Keratinocyte (primary cell): ENCODE data around the gene FAM193B. TPM values are rescaled to one million over a fixed set of nuclear protein-coding genes. Genes with fewer than 3 reads are reported as not detected.
"Not testable (repeated sequence)": the region's sequence is repeated elsewhere in the genome, so short reads cannot be mapped to it uniquely, and the experiment has no call there.

ENCODE experiments used
- DNase-seq: peaks from one replicate; pipeline ENCODE4 v3.0.0-alpha.2; 2011; ENCODE audit warnings: low read depth, missing footprints, low spot score
- FAIRE-seq: peaks from 2 replicates; lab custom pipeline; 2011; peaks lifted over from hg19 to GRCh38; lab: Jason Lieb, UNC
- H2AFZ ChIP-seq: 2 replicates; pipeline ENCODE4 v1.6.0; 2012; ENCODE audit warnings: low read length, control low read depth, inconsistent platforms; ENCODE audit not compliant: control insufficient read depth
- H3K27ac ChIP-seq: 2 replicates; pipeline ENCODE4 v1.5.1; 2011; ENCODE audit warnings: low read length; ENCODE audit not compliant: control insufficient read depth, insufficient read depth
- H3K27me3 ChIP-seq: 3 replicates; pipeline ENCODE4 v1.6.0; 2011; ENCODE audit warnings: low read length; ENCODE audit not compliant: control insufficient read depth, insufficient read depth; ENCODE audit errors: extremely low read depth
- H3K36me3 ChIP-seq, 2 experiments: 2 replicates in 1 of 2; 3 replicates in 1 of 2; pipeline ENCODE4 v1.5.1; 2011; ENCODE audit warnings: low read length in 2 of 2, mild to moderate bottlenecking in 1 of 2; ENCODE audit not compliant: control insufficient read depth in 2 of 2, insufficient read depth in 2 of 2; ENCODE audit errors: extremely low read depth in 1 of 2
- H3K4me1 ChIP-seq: 3 replicates; pipeline ENCODE4 v1.5.1; 2011; ENCODE audit warnings: low read length; ENCODE audit not compliant: control insufficient read depth, insufficient read depth; ENCODE audit errors: extremely low read depth
- H3K4me2 ChIP-seq: 3 replicates; pipeline ENCODE4 v1.6.0; 2011; ENCODE audit warnings: low read depth, low read length; ENCODE audit not compliant: control insufficient read depth, insufficient read depth; ENCODE audit errors: extremely low read depth
- H3K4me3 ChIP-seq, 3 experiments: fragments of 200-600 bp in 1 of 3; sonication (generic) in 1 of 3; 2 replicates in 2 of 3; 3 replicates in 1 of 3; pipeline ENCODE4 v1.5.1; 2011 to 2016; ENCODE audit warnings: low read length in 3 of 3, mild to moderate bottlenecking in 3 of 3, control low read depth in 2 of 3, inconsistent platforms in 1 of 3, low read depth in 1 of 3, mixed read lengths in 1 of 3, mixed run types in 1 of 3, moderate library complexity in 1 of 3; ENCODE audit not compliant: control insufficient read depth in 2 of 3, insufficient read depth in 2 of 3; ENCODE audit errors: extremely low read depth in 1 of 3
- H3K79me2 ChIP-seq: 2 replicates; pipeline ENCODE4 v1.6.0; 2012; ENCODE audit warnings: low read length; ENCODE audit not compliant: control insufficient read depth, insufficient read depth
- H3K9ac ChIP-seq: 3 replicates; pipeline ENCODE4 v1.6.0; 2011; ENCODE audit warnings: low read length; ENCODE audit not compliant: control insufficient read depth, insufficient read depth; ENCODE audit errors: extremely low read depth
- H3K9me1 ChIP-seq: 3 replicates; pipeline ENCODE4 v1.6.0; 2011; ENCODE audit warnings: low read length; ENCODE audit not compliant: control insufficient read depth, insufficient read depth; ENCODE audit errors: extremely low read depth
- H3K9me3 ChIP-seq: 2 replicates; pipeline ENCODE4 v1.5.1; 2012; ENCODE audit warnings: low read depth, low read length; ENCODE audit not compliant: control insufficient read depth
- H4K20me1 ChIP-seq: 3 replicates; pipeline ENCODE4 v1.6.0; 2011; ENCODE audit warnings: low read length; ENCODE audit not compliant: control insufficient read depth, insufficient read depth; ENCODE audit errors: extremely low read depth
- EZH2 ChIP-seq: IDR thresholded peaks from one replicate; pipeline ENCODE4 v1.6.1; 2012; ENCODE audit warnings: inconsistent platforms, mild to moderate bottlenecking, low read length, moderate library complexity
- dilution Hi-C: fragments of 300-500 bp; cut with MboI; formaldehyde crosslinking; loops from one replicate; pipeline ENCODE4 v1.7.0; 2020; ENCODE audit warnings: low sequenced_read_pairs; ENCODE audit not compliant: extremely low pct_ligation_motif_present
- polyA plus RNA-seq, 5 experiments: library from polyadenylated mRNA; depleted of rRNA in 3 of 5; stranded (reverse) in 3 of 5; stranded (forward) in 1 of 5; unstranded in 1 of 5; fragments of >200 nt; gene quantifications; 1 replicate in 1 of 5; 2 replicates in 3 of 5; 3 replicates in 1 of 5; pipeline versions ENCODE4 v1.2.1 to v1.2.3, GENCODE V29; 2011 to 2012; ENCODE audit warnings: missing spikeins in 2 of 5, low read depth in 1 of 5, low replicate concordance in 1 of 5
- TF ChIP-seq, protein P1 (sequence below), 3 experiments: IDR thresholded peaks in 1 of 3; conservative IDR thresholded peaks in 1 of 3; optimal IDR thresholded peaks in 1 of 3; 2 replicates in 2 of 3; 3 replicates in 1 of 3; pipeline versions ENCODE3 to v1.5.1; 2011; ENCODE audit warnings: low read length in 3 of 3, mild to moderate bottlenecking in 3 of 3, moderate library complexity in 2 of 3, control low read depth in 1 of 3, inconsistent platforms in 1 of 3; ENCODE audit not compliant: insufficient read depth in 2 of 3; ENCODE audit errors: extremely low read depth in 1 of 3

FAM193B gene
- polyA plus RNA-seq, 1 donor (not counting 4 experiments of a cell fraction or from before 2014, with no cell fraction given) = 27.5 TPM

- no peaks in the 10 kb centered on the region for H3K9me3 ChIP-seq
- no peak overlapping the region for H3K27ac ChIP-seq
- peaks cover 6% of the 10 kb centered on the region for H3K9me1 ChIP-seq
- no peak overlapping the region for H2AFZ ChIP-seq
- no peak overlapping the region for H3K4me3 ChIP-seq
- H3K27me3 ChIP-seq = no peaks in the 10 kb centered on the region
- H3K9ac ChIP-seq = no peak overlapping the region
- no peak overlapping the region for H3K4me2 ChIP-seq
- dilution Hi-C loops = no loop called here
- DNase-seq (no peak), FAIRE-seq (no peak)
- H3K79me2 ChIP-seq = peaks cover 24% of the 10 kb centered on the region
- H3K36me3 ChIP-seq = peaks cover 35% of the 10 kb centered on the region in 2 experiments
- H3K4me1 ChIP-seq = peaks cover 31% of the 10 kb centered on the region
- TF ChIP-seq, protein P1, sequence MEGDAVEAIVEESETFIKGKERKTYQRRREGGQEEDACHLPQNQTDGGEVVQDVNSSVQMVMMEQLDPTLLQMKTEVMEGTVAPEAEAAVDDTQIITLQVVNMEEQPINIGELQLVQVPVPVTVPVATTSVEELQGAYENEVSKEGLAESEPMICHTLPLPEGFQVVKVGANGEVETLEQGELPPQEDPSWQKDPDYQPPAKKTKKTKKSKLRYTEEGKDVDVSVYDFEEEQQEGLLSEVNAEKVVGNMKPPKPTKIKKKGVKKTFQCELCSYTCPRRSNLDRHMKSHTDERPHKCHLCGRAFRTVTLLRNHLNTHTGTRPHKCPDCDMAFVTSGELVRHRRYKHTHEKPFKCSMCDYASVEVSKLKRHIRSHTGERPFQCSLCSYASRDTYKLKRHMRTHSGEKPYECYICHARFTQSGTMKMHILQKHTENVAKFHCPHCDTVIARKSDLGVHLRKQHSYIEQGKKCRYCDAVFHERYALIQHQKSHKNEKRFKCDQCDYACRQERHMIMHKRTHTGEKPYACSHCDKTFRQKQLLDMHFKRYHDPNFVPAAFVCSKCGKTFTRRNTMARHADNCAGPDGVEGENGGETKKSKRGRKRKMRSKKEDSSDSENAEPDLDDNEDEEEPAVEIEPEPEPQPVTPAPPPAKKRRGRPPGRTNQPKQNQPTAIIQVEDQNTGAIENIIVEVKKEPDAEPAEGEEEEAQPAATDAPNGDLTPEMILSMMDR (optimal IDR thresholded peaks at IDR 0.05 in 1 of 3, IDR thresholded peaks at IDR 0.05 in 1 of 3, conservative IDR thresholded peaks at IDR 0.05 in 1 of 3; ENCODE audit: extremely low read depth in 1 of 3, insufficient read depth in 2 of 3, low read length in 3 of 3) = no peak
- no peak for TF ChIP-seq EZH2
- peaks cover 5% of the 10 kb centered on the region for H4K20me1 ChIP-seq
Measured at GRCh38 chr5:177535125-177535524, 19.2 kb downstream of the FAM193B start.

GRCh38 chr5:177534433-177534832 lies 19.9 kb downstream of the FAM193B start:
- H3K4me3 ChIP-seq, H3K9me1 ChIP-seq, FAIRE-seq, H3K9ac ChIP-seq, H3K4me2 ChIP-seq, H3K27me3 ChIP-seq, H2AFZ ChIP-seq, H3K27ac ChIP-seq, H3K9me3 ChIP-seq, H4K20me1 ChIP-seq, DNase-seq, dilution Hi-C loops: not testable (repeated sequence)
- Histone ChIP-seq H3K4me1 (peaks cover 34% of the 10 kb centered on the region), H3K79me2 (peaks cover 21% of the 10 kb centered on the region), H3K36me3 (peaks cover 39 to 40% of the 10 kb centered on the region in 2 experiments)
